A549 (cell line): Measurements from ENCODE around the gene ORC3. TPM values are rescaled to one million over a fixed set of nuclear protein-coding genes. Genes with fewer than 3 reads are reported as not detected.

Source experiments
- ATAC-seq, 2 experiments: fragments of 200-7000 bp in 1 of 2; fragments of >200 bp in 1 of 2; cut with Nextera tagmentation in 1 of 2; cut with Tn5 transposase in 1 of 2; 3 replicates each; pipeline versions ENCODE4 v1.8.0 to v1.9.1; 2018 to 2020; ENCODE audit warnings: mild to moderate bottlenecking in 1 of 2, moderate library complexity in 1 of 2
- CTCF ChIA-PET: fragments of 300-600 bp; sonication (Branson Sonifier 250); formaldehyde crosslinking; extraction: SDS; loops from one replicate; lab custom pipeline; 2021; ENCODE audit warnings: antibody characterized with exemption, inconsistent platforms; lab: Yijun Ruan, JAX
- POLR2A ChIA-PET: fragments of 350-600 bp; formaldehyde crosslinking; extraction: SDS; loops from one replicate; lab custom pipeline; 2021; ENCODE audit warnings: antibody characterized with exemption, inconsistent platforms; lab: Yijun Ruan, JAX
- DNase-seq, 2 experiments: peaks; one replicate each; pipeline versions ENCODE4 v3.0.0 to v3.0.0-alpha.2; 2011 to 2016; ENCODE audit warnings: low read depth in 1 of 2, low spot score in 1 of 2
- FAIRE-seq: peaks from 2 replicates; lab custom pipeline; 2011; peaks lifted over from hg19 to GRCh38; lab: Jason Lieb, UNC
- H3K27ac ChIP-seq, 2 experiments: fragments of >200 bp; sonication (Bioruptor Twin); formaldehyde crosslinking; 3 replicates each; pipeline ENCODE4 v1.5.1; 2016 to 2017
- H3K4me1 ChIP-seq: fragments of >200 bp; sonication (Bioruptor Twin); formaldehyde crosslinking; 3 replicates; pipeline ENCODE4 v1.6.1; 2016
- H3K4me2 ChIP-seq: fragments of >200 bp; sonication (Bioruptor Twin); formaldehyde crosslinking; 3 replicates; pipeline ENCODE4 v1.6.1; 2016
- H3K4me3 ChIP-seq: fragments of >200 bp; sonication (Bioruptor Twin); formaldehyde crosslinking; 3 replicates; pipeline ENCODE4 v1.5.1; 2016
- H3K9me3 ChIP-seq: fragments of >200 bp; sonication (Bioruptor Twin); formaldehyde crosslinking; 3 replicates; pipeline ENCODE4 v1.6.1; 2016
- ATOH8 ChIP-seq: fragments of 250-450 bp; sonication (Bioruptor Pico); IDR thresholded peaks from 2 replicates; pipeline ENCODE4 v1.5.0; 2020; ENCODE audit warnings: low read depth, mild to moderate bottlenecking, moderate library complexity
- BCL3 ChIP-seq: fragments of >200 bp; sonication (Bioruptor Twin); formaldehyde crosslinking; IDR thresholded peaks from 3 replicates; pipeline ENCODE4 v1.6.1; 2016
- BHLHE40 ChIP-seq: IDR thresholded peaks from 2 replicates; pipeline ENCODE4 v1.6.1; 2012; ENCODE audit warnings: low read depth, low read length, inconsistent platforms
- CEBPB ChIP-seq, 2 experiments: fragments of >200 bp in 1 of 2; sonication (Bioruptor Twin) in 1 of 2; formaldehyde crosslinking in 1 of 2; IDR thresholded peaks; 2 replicates each; pipeline ENCODE4 v1.6.1; 2012 to 2016
- ESRRA ChIP-seq: fragments of 150-350 bp; IDR thresholded peaks from 2 replicates; pipeline ENCODE4 v1.6.1; 2014; ENCODE audit warnings: mild to moderate bottlenecking, low read length, borderline replicate concordance
- FOXS1 ChIP-seq: fragments of 250-450 bp; sonication (Bioruptor Pico); IDR thresholded peaks from 2 replicates; pipeline ENCODE4 v1.5.0; 2020; ENCODE audit warnings: mild to moderate bottlenecking, moderate library complexity
- HOXB13 ChIP-seq: fragments of 250-450 bp; sonication (Bioruptor Pico); IDR thresholded peaks from 2 replicates; pipeline ENCODE4 v1.5.0; 2020; ENCODE audit warnings: low read depth, mild to moderate bottlenecking, moderate library complexity
- HOXB5 ChIP-seq: fragments of 250-450 bp; sonication (Bioruptor Pico); IDR thresholded peaks from 2 replicates; pipeline ENCODE4 v1.5.0; 2020; ENCODE audit warnings: mild to moderate bottlenecking, moderate library complexity
- KDM5A ChIP-seq: fragments of 200-600 bp; sonication (generic); IDR thresholded peaks from 2 replicates; pipeline ENCODE4 v1.6.1; 2016; ENCODE audit warnings: antibody characterized with exemption, mild to moderate bottlenecking
- MAZ ChIP-seq: fragments of 150-350 bp; IDR thresholded peaks from 2 replicates; pipeline ENCODE4 v1.6.1; 2014; ENCODE audit warnings: antibody characterized with exemption, low read depth, low read length, borderline replicate concordance
- NPAS2 ChIP-seq: fragments of 250-450 bp; sonication (Bioruptor Pico); IDR thresholded peaks from 2 replicates; pipeline ENCODE4 v1.8.0; 2022; ENCODE audit warnings: mild to moderate bottlenecking, moderate library complexity, borderline replicate concordance
- NR3C1 ChIP-seq: fragments of >200 bp; sonication (Bioruptor Twin); formaldehyde crosslinking; IDR thresholded peaks from 3 replicates; pipeline ENCODE4 v1.6.1; 2017
- REST ChIP-seq: fragments of 200-600 bp; sonication (generic); IDR thresholded peaks from 2 replicates; pipeline ENCODE4 v1.6.1; 2016; ENCODE audit warnings: antibody characterized with exemption, mild to moderate bottlenecking, moderate library complexity
- RFX5 ChIP-seq: fragments of 450-650 bp; IDR thresholded peaks from 2 replicates; pipeline ENCODE4 v1.7.1; 2014; ENCODE audit warnings: antibody characterized with exemption, mild to moderate bottlenecking, moderate library complexity
- ZSCAN20 ChIP-seq: fragments of 250-450 bp; sonication (Bioruptor Pico); IDR thresholded peaks from 2 replicates; pipeline ENCODE4 v1.8.0; 2022; ENCODE audit warnings: mild to moderate bottlenecking, moderate library complexity
- WGBS: methylation state at CpG from one replicate; pipeline ENCODE4 v1.1.6; 2017; ENCODE audit errors: missing lambda C conversion rate; 5-methylcytosine and 5-hydroxymethylcytosine counted together
- polyA plus RNA-seq, 4 experiments: library from polyadenylated mRNA; depleted of rRNA in 3 of 4; stranded (reverse); fragments of >200 nt; fragmentation: RNase III in 1 of 4; extraction: RNeasy Plus Mini Kit Qiagen cat#74134 plus additional on column Dnase treatment in 1 of 4; gene quantifications; 2 replicates in 3 of 4; 3 replicates in 1 of 4; pipeline ENCODE4 v1.2.3, GENCODE V29; 2011 to 2017
- TF ChIP-seq, protein P1 (sequence below): fragments of 450-650 bp; IDR thresholded peaks from 2 replicates; pipeline ENCODE4 v1.6.1; 2014; ENCODE audit warnings: antibody characterized with exemption
- TF ChIP-seq, protein P2 (sequence below): fragments of >200 bp; sonication (Bioruptor Twin); formaldehyde crosslinking; IDR thresholded peaks from 3 replicates; pipeline ENCODE4 v1.5.1; 2016

The ORC3 gene
- polyA plus RNA-seq, 2 of the 4 experiments (the other 2 are of a cell fraction), result 25.5 to 50.1 TPM

DNA sequence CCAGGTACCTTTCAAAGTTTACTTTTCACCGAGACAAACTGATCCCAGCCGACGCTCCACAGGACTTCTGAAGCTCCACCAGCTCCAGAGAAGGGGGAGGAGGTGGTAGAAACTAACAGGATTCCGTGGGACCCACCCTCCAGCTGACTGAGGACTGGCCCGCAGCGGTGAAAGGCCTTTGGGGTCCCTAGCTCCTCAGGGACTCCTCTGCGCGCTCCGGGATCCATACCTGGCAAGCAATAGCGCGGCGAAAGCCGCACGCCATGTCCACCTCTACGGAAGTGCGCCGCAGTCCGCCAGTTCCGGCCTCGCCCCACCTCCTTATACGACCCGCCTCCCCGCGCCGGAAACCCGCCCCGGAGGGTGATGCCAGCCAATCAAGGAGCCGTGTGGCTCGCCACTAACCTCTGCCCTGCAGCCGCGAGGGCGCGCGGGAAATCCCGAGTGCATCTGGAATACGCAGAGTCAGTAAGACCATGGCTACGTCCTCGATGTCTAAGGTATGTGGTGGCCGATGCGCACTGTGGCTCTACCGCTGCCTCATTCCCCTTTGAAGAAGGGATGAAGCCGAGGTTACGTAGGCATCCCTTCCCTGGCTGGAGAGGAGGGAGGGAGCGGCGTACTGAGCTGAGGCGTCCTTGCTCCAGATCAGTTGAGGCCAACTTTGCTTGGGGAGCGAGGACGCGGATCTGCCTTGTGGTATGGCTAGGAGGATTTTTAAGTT is at the start of gene ORC3, which contains the start of gene RARS2 (continued):
- TF ChIP-seq REST (no peak), NPAS2 (CRISPR knock-in tag) (no peak), CEBPB (IDR thresholded peaks at IDR 0.05) (no peak), HOXB5 (CRISPR knock-in tag) (no peak), ATOH8 (CRISPR knock-in tag) (no peak), NR3C1 (no peak), ESRRA (no peak), RFX5 (no peak), KDM5A (no peak)

DNA sequence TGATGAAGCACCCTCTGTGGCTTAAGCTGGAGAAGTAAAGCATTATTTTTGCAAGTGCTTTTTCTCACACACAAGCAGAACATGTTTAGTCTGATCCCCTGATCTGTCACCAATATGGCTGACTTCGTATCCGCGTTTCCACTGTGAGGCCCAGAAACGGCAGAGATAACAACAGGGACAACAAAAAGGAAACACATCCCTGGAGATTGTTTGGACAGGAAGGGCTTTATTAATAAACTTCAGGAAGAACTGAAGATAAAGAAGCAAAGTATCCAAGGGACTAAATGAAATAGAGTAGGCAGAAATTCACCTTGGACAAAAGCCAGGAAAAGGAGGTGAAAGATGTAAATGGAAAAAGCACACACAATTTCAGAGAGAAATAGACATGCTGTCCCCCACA is 49.4 kb upstream of the ORC3 start:
- CTCF ChIA-PET, result no interaction called here

More for the DNA sequence above, 49.4 kb upstream of the ORC3 start:
- POLR2A ChIA-PET, result no interaction called here
- no peak overlapping the region for H3K27ac ChIP-seq
- H3K4me3 ChIP-seq, result no peak overlapping the region
- no peak for TF ChIP-seq ZSCAN20 (CRISPR knock-in tag)
- TF ChIP-seq MAZ, result no peak
- TF ChIP-seq HOXB13, result no peak
- no peak for TF ChIP-seq BHLHE40
- no peak for TF ChIP-seq BCL3
- TF ChIP-seq, protein P1, sequence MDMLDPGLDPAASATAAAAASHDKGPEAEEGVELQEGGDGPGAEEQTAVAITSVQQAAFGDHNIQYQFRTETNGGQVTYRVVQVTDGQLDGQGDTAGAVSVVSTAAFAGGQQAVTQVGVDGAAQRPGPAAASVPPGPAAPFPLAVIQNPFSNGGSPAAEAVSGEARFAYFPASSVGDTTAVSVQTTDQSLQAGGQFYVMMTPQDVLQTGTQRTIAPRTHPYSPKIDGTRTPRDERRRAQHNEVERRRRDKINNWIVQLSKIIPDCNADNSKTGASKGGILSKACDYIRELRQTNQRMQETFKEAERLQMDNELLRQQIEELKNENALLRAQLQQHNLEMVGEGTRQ, result no peak
- no peak for TF ChIP-seq HOXB5 (CRISPR knock-in tag)
- TF ChIP-seq, protein P2, sequence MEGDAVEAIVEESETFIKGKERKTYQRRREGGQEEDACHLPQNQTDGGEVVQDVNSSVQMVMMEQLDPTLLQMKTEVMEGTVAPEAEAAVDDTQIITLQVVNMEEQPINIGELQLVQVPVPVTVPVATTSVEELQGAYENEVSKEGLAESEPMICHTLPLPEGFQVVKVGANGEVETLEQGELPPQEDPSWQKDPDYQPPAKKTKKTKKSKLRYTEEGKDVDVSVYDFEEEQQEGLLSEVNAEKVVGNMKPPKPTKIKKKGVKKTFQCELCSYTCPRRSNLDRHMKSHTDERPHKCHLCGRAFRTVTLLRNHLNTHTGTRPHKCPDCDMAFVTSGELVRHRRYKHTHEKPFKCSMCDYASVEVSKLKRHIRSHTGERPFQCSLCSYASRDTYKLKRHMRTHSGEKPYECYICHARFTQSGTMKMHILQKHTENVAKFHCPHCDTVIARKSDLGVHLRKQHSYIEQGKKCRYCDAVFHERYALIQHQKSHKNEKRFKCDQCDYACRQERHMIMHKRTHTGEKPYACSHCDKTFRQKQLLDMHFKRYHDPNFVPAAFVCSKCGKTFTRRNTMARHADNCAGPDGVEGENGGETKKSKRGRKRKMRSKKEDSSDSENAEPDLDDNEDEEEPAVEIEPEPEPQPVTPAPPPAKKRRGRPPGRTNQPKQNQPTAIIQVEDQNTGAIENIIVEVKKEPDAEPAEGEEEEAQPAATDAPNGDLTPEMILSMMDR, result no peak
- TF ChIP-seq FOXS1, result no peak
- no peak for TF ChIP-seq RFX5
- no peak overlapping the region for H3K4me2 ChIP-seq
- WGBS, result 89% methylated on average over 4 of the region's 4 CpGs
- no peaks in the 10 kb centered on the region for H3K4me1 ChIP-seq
- ATAC-seq (no peak), FAIRE-seq (no peak), DNase-seq (no peak)
- H3K9me3 ChIP-seq, result no peaks in the 10 kb centered on the region
